ENCODE results near the gene MLN. TPM values are rescaled to one million over a fixed set of nuclear protein-coding genes. Genes with fewer than 3 reads are reported as not detected.

Gene MLN
- total and polyA plus RNA-seq, 2 of the 4 experiments (the other 2 are of a cell fraction): not detected

DNA sequence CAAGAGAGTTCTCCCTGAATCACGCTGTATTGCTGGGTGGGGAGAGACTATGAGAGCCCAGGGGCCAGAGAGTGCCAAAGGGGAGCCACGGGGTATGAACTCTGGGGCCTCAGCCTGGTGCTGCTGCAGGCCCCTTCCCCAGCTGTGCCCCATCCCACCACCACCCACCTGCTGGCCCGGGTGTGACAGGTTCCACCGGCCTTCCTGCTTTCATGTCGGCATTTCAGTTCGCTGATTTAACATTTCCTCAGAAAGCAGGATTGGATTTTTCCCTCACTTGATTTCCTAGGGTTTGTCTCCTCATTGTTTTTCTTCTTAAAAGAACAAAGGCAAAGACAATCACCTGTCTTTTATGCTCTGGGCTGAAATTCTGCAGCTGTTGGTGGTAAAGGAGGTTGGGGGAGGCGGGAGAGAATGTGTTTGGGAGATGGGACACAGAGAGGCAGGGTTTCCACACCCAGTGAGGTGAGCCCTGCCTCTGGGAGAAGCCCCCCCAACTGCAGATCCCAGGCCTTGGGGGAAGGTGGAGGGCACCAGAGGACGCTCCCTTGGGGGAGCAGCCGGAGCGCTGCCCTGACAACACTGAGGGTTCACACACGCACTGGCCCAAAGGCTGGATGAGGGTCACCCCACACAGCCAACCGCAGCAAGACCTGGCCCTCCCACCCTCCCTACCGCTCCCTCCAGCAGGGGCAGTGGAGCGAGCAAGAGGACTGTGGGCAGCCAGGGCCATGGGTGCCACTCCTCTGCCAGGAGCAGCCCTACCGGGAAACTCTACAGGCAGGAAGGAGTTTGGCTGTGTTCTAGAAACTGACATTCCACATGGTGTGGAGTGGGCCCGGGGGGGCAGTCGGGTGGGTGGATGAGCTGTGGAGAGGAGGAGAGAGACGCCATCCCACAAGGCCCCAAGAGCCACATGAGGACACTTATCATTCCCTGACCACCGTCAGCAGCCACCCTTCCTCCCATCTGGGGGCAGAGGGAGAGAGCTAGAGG lies 10.5 kb upstream of the MLN start:
- CTCF ChIA-PET: no interaction called here
- Histone ChIP-seq H2BK15ac (ENCODE audit: low read depth, low read length) (no peak overlapping the region), H3K79me1 (ENCODE audit: low read depth in 1 of 2, low read length in 2 of 2) (no peaks in the 10 kb centered on the region), H2AK5ac (ENCODE audit: low read depth, low read length) (no peak overlapping the region), H3K4me2 (ENCODE audit: low read depth, low read length) (no peak overlapping the region), H3K9me1 (ENCODE audit: insufficient read depth, low read length) (peaks cover 3% of the 10 kb centered on the region; the same call in 1 of the 2 replicates), H2BK20ac (ENCODE audit: low read depth, low read length) (no peak overlapping the region), H4K20me1 (ENCODE audit: insufficient read depth, low read length) (no peaks in the 10 kb centered on the region), H3K18ac (ENCODE audit: low read depth, low read length) (no peak overlapping the region), H2AFZ (replicated peaks; ENCODE audit: low read length, poor library complexity) (no peak overlapping the region), H3K9ac (ENCODE audit: low read depth, low read length) (no peak overlapping the region), H3K56ac (ENCODE audit: extremely low read depth, insufficient read depth, low read length) (no peak overlapping the region), H2BK5ac (ENCODE audit: low read depth, low read length, poor library complexity, severe bottlenecking) (no peak overlapping the region), H2AK9ac (replicated peaks; ENCODE audit: low read depth, low read length, poor library complexity) (no peak overlapping the region), H3K9me3 (ENCODE audit: control insufficient read depth, insufficient read depth, low read length) (no peaks in the 10 kb centered on the region), H3K27ac (ENCODE audit: insufficient read depth, low read length) (no peak overlapping the region), H3K4me3 (ENCODE audit: insufficient read depth, low read depth, low read length) (no peak overlapping the region), H3K27me3 (ENCODE audit: control insufficient read depth, insufficient read depth, low read length) (peaks cover 51% of the 10 kb centered on the region), H4K91ac (ENCODE audit: insufficient read depth, low read depth, low read length) (no peak overlapping the region), H4K5ac (ENCODE audit: low read depth, low read length) (no peak overlapping the region), H3K4me1 (ENCODE audit: control insufficient read depth, insufficient read depth, low read length) (no peaks in the 10 kb centered on the region), H3K4ac (ENCODE audit: low read depth, low read length) (no peak overlapping the region), H4K8ac (ENCODE audit: low read depth in 2 of 2, low read length in 2 of 2) (no peak overlapping the region), H3K23ac (ENCODE audit: low read depth, low read length) (no peak overlapping the region), H2BK120ac (ENCODE audit: low read depth, low read length) (no peak overlapping the region), H3K36me3 (ENCODE audit: control insufficient read depth, insufficient read depth, low read length) (no peaks in the 10 kb centered on the region), H3K14ac (replicated peaks; ENCODE audit: low read depth, low read length) (no peak overlapping the region)
- DNase-seq (no peak), ATAC-seq (ENCODE audit: low read depth) (no peak)
- no TSS peak for BruUV-seq (replicated peaks)
- POLR2A ChIA-PET (ENCODE audit: unreplicated experiment): no interaction called here
- dilution Hi-C loops (cut with HindIII; ENCODE audit: low sequenced_read_pairs, unreplicated experiment) (no loop called here), in situ Hi-C loops (cut with MboI; ENCODE audit: low sequenced_read_pairs) (no loop called here), intact Hi-C loops (cut with micrococcal nuclease) (no loop called here)
- 69% methylated on average over 2 of the region's 19 CpGs; no CpG with 5 or more reads in 1 of the 2 experiments for WGBS, 2 experiments (ENCODE audit: extremely low coverage in 2 of 2, insufficient read length in 1 of 2)
- TF ChIP-seq, protein P1, sequence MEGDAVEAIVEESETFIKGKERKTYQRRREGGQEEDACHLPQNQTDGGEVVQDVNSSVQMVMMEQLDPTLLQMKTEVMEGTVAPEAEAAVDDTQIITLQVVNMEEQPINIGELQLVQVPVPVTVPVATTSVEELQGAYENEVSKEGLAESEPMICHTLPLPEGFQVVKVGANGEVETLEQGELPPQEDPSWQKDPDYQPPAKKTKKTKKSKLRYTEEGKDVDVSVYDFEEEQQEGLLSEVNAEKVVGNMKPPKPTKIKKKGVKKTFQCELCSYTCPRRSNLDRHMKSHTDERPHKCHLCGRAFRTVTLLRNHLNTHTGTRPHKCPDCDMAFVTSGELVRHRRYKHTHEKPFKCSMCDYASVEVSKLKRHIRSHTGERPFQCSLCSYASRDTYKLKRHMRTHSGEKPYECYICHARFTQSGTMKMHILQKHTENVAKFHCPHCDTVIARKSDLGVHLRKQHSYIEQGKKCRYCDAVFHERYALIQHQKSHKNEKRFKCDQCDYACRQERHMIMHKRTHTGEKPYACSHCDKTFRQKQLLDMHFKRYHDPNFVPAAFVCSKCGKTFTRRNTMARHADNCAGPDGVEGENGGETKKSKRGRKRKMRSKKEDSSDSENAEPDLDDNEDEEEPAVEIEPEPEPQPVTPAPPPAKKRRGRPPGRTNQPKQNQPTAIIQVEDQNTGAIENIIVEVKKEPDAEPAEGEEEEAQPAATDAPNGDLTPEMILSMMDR (conservative IDR thresholded peaks at IDR 0.05; ENCODE audit: low read depth, low read length): no peak
- no peak for TF ChIP-seq CEBPB (IDR thresholded peaks at IDR 0.05; ENCODE audit: low read depth, low read length)
- no peak for TF ChIP-seq MXI1 (IDR thresholded peaks at IDR 0.05; ENCODE audit: borderline replicate concordance, low read depth, low read length)
- TF ChIP-seq, protein P2, sequence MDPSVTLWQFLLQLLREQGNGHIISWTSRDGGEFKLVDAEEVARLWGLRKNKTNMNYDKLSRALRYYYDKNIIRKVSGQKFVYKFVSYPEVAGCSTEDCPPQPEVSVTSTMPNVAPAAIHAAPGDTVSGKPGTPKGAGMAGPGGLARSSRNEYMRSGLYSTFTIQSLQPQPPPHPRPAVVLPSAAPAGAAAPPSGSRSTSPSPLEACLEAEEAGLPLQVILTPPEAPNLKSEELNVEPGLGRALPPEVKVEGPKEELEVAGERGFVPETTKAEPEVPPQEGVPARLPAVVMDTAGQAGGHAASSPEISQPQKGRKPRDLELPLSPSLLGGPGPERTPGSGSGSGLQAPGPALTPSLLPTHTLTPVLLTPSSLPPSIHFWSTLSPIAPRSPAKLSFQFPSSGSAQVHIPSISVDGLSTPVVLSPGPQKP (IDR thresholded peaks at IDR 0.05; ENCODE audit: borderline replicate concordance, low read depth, low read length): no peak
- no peak for TF ChIP-seq RAD21 (IDR thresholded peaks at IDR 0.05; ENCODE audit: low read length)
- TF ChIP-seq SMC3 (IDR thresholded peaks at IDR 0.05; ENCODE audit: low read depth, low read length): no peak
- no peak for TF ChIP-seq BHLHE40 (IDR thresholded peaks at IDR 0.05; ENCODE audit: low read depth, low read length)
- no peak for TF ChIP-seq MAFK (IDR thresholded peaks at IDR 0.05; ENCODE audit: low read depth, low read length)
- no peak for TF ChIP-seq RFX5 (IDR thresholded peaks at IDR 0.05; ENCODE audit: low read depth, low read length)
- no peak for TF ChIP-seq RCOR1 (IDR thresholded peaks at IDR 0.05; ENCODE audit: insufficient replicate concordance, low read length)
- TF ChIP-seq, protein P3, sequence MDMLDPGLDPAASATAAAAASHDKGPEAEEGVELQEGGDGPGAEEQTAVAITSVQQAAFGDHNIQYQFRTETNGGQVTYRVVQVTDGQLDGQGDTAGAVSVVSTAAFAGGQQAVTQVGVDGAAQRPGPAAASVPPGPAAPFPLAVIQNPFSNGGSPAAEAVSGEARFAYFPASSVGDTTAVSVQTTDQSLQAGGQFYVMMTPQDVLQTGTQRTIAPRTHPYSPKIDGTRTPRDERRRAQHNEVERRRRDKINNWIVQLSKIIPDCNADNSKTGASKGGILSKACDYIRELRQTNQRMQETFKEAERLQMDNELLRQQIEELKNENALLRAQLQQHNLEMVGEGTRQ (IDR thresholded peaks at IDR 0.05; ENCODE audit: low read depth, low read length): no peak
- no peak for TF ChIP-seq CHD1 (IDR thresholded peaks at IDR 0.05; ENCODE audit: low read depth, low read length)
- TF ChIP-seq NFE2L2 (IDR thresholded peaks at IDR 0.05; ENCODE audit: low read depth, low read length): no peak
- TF ChIP-seq MAZ (IDR thresholded peaks at IDR 0.05; ENCODE audit: borderline replicate concordance, low read depth, low read length): no peak
